Adrenal gland (tissue), 19 donors: Measurements from ENCODE around the gene CMTM1. TPM values are rescaled to one million over a fixed set of nuclear protein-coding genes. Genes with fewer than 3 reads are reported as not detected.

ENCODE experiments used
- DNase-seq, 7 donors: peaks; one replicate each; pipeline ENCODE4 v3.0.0-alpha.2; 2019 to 2020
- H3K27ac ChIP-seq, 5 donors: fragments of 200-600 bp; sonication (generic) in 4 of 5; 1 replicate in 3 of 5; 2 replicates in 2 of 5; pipeline versions ENCODE4 v1.5.1 to v1.8.0; 2016 to 2020; ENCODE audit warnings: mild to moderate bottlenecking in 1 of 5
- H3K27me3 ChIP-seq: fragments of 200-600 bp; 2 replicates; pipeline ENCODE4 v1.8.0; 2021
- H3K36me3 ChIP-seq, 2 donors: fragments of 200-600 bp; replicated peaks in 1 of 2; 1 replicate in 1 of 2; 2 replicates in 1 of 2; pipeline versions ENCODE4 v1.5.1 to v1.8.0; 2018 to 2022
- H3K4me1 ChIP-seq, 2 donors: fragments of 200-600 bp; replicated peaks in 1 of 2; 1 replicate in 1 of 2; 2 replicates in 1 of 2; pipeline versions ENCODE4 v1.5.1 to v1.8.0; 2018 to 2021
- H3K4me3 ChIP-seq, 4 donors: fragments of 200-600 bp; sonication (generic) in 3 of 4; one replicate each; pipeline ENCODE4 v1.5.1; 2016 to 2018
- H3K9me3 ChIP-seq, 3 donors: fragments of 200-600 bp; sonication (generic) in 1 of 3; replicated peaks in 1 of 3; 1 replicate in 2 of 3; 2 replicates in 1 of 3; pipeline versions ENCODE4 v1.5.1 to v1.8.0; 2016 to 2021
- CTCF ChIP-seq, 6 experiments: fragments of 450-650 bp in 4 of 6; fragments of 200-600 bp in 2 of 6; sonication (generic) in 1 of 6; IDR thresholded peaks; 1 replicate in 5 of 6; 2 replicates in 1 of 6; pipeline versions ENCODE4 v1.5.1 to v1.8.0; 2016 to 2021; ENCODE audit warnings: antibody characterized with exemption in 6 of 6, mild to moderate bottlenecking in 2 of 6, moderate library complexity in 1 of 6
- POLR2A ChIP-seq, 2 donors: fragments of 450-650 bp; IDR thresholded peaks; one replicate each; pipeline ENCODE4 v1.6.1; 2017; ENCODE audit warnings: antibody characterized with exemption in 2 of 2, mild to moderate bottlenecking in 2 of 2, moderate library complexity in 1 of 2
- WGBS, 4 donors: extraction: QIAGEN DNeasy Blood & Tissue Kit in 2 of 4; methylation state at CpG; one replicate each; pipeline versions ENCODE4 v1.1.5 to v1.1.7; 2013 to 2017; 5-methylcytosine and 5-hydroxymethylcytosine counted together
- intact Hi-C, 2 donors: fragments of 100-400 bp; cut with DNase I; formaldehyde crosslinking; loops; one replicate each; pipeline versions ENCODE4 v1.14.1 to v1.15.0; 2022 to 2023
- long read RNA-seq, 10 donors: library from polyadenylated mRNA in 3 of 10; unstranded in 2 of 10; stranded (forward) in 1 of 10; transcript quantifications; one replicate each; pipeline ENCODE4 v2.0.0 and lab custom pipeline, GENCODE V29; 2021 to 2026
- polyA plus RNA-seq, 3 donors: library from polyadenylated mRNA; stranded (reverse); fragments of 200-250 nt in 2 of 3; fragments of 350-450 nt in 1 of 3; fragmentation: Illumina TruSeq in 1 of 3; extraction: RNeasy Lipid Tissue Mini Kit (QIAGEN cat#74804) in 1 of 3; gene quantifications; one replicate each; pipeline ENCODE4 v1.2.3, GENCODE V29; 2013 to 2014
- total RNA-seq, 9 donors: library from RNA; depleted of rRNA in 4 of 9; stranded (reverse); fragments of >200 nt in 4 of 9; fragments of 120-200 nt in 1 of 9; fragmentation: NEBNext Ultra II Directional in 1 of 9; extraction: Animal tissue kit (Norgen Biotek cat#: 25700) in 1 of 9; gene quantifications; one replicate each; pipeline versions ENCODE4 v1.1.0 to v1.2.4, GENCODE V29; 2013 to 2023
- donor health status: healthy with polysubstance abuse.
- donor health status: Bipolar disorder and iron deficiency.
- donor health status: DM: yes; HTN: yes; CAD: no.
- donor health status: DM: no; HTN: no; CAD: no.
- donor health status: DM: no; HTN: no; CAD: no.
- donor health status: DM: yes; HTN: yes; CAD: no.

CMTM1 gene
- total RNA-seq (1 to 10 TPM in 7 of 9 donors, under 1 TPM in 2; 0.36 to 9.1 (median 3.1) TPM), polyA plus RNA-seq (1 to 10 TPM in 1 of 3 donors, under 1 TPM in 1, not detected in 1; 0.34 to 1.4 TPM)
- long read RNA-seq, donor 1, result 0 reads
- long read RNA-seq, donor 2, result 0 reads
- long read RNA-seq, donor 3, result 0 reads
- long read RNA-seq, donor 4, result 0 reads
- long read RNA-seq, donor 5, result 0 reads
- long read RNA-seq, donor 6, result 0 reads
- long read RNA-seq, donor 7, result 0 reads
- long read RNA-seq, donor 8, result 0 reads
- long read RNA-seq, donor 9, result 0 reads
- long read RNA-seq, donor 10, result 0 reads

GRCh38 chr16:66566051-66566901, at the start of gene CMTM1:
TSS of gene CMTM1 (plus strand) at chr16:66566439. CDS start at chr16:66566514, 75 bp downstream.
- DNase-seq, result no peak
- H3K4me3 ChIP-seq, result no peak within 1 kb of the TSS
- peaks cover 0 to 20% of the 10 kb centered on the region in 2 donors for H3K36me3 ChIP-seq
- TF ChIP-seq CTCF (IDR thresholded peaks at IDR 0.05) (no peak), POLR2A (IDR thresholded peaks at IDR 0.05) (no peak)
- peaks cover 0 to 12% of the 10 kb centered on the region in 2 donors for H3K4me1 ChIP-seq
- no peaks in the 10 kb centered on the region for H3K27me3 ChIP-seq
- intact Hi-C loops, result no loop called here
- no peak within 1 kb of the TSS for H3K27ac ChIP-seq
- H3K9me3 ChIP-seq, result no peaks in the 10 kb centered on the region
- 94 to 97% (median 96%) methylated on average over 41 to 54 of the region's 54 CpGs for WGBS, 4 donors

GRCh38 chr16:66516509-66516807, 49.8 kb upstream of the CMTM1 start:
- H3K4me1 ChIP-seq, result peaks cover 43 to 75% of the 10 kb centered on the region in 2 donors
- peak overlapping the region in 4 of 5 donors; percentile 80 to 99 (median 89) for H3K27ac ChIP-seq
- 2 to 18% (median 9%) methylated on average over 8 of the region's 8 CpGs for whole genome bisulfite sequencing, 4 donors
- H3K27me3 ChIP-seq, result no peaks in the 10 kb centered on the region
- no peak for DNase-seq
- H3K9me3 ChIP-seq, result no peaks in the 10 kb centered on the region
- no peak overlapping the region for H3K4me3 ChIP-seq
- intact Hi-C loops, result no loop called here
- H3K36me3 ChIP-seq, result no peaks in the 10 kb centered on the region
- TF ChIP-seq POLR2A (IDR thresholded peaks at IDR 0.05) (no peak), CTCF (IDR thresholded peaks at IDR 0.05) (no peak)

GRCh38 chr16:66516808-66517585, 49.2 kb upstream of the CMTM1 start:
- TF ChIP-seq CTCF (IDR thresholded peaks at IDR 0.05) (no peak), POLR2A (IDR thresholded peaks at IDR 0.05) (peak in 1 of 2 donors; percentile 65)
- DNase-seq, result peak; percentile 97 to 99 (median 99)
- Histone ChIP-seq H3K36me3 (no peaks in the 10 kb centered on the region), H3K9me3 (no peaks in the 10 kb centered on the region), H3K4me1 (peaks cover 43 to 75% of the 10 kb centered on the region in 2 donors), H3K27ac (peak overlapping the region; percentile 91 to 99 (median 97)), H3K27me3 (no peaks in the 10 kb centered on the region), H3K4me3 (peak overlapping the region in 1 of 4 donors; percentile 27)
- 17 to 21% (median 19%) methylated on average over 12 to 15 of the region's 15 CpGs for WGBS, 4 donors
- intact Hi-C loops, result no loop called here
